MM.1S (cell line): ENCODE results near the gene ANTXRL.

ENCODE experiments used
- EZH2 ChIP-seq: fragments of 300-600 bp; sonication (generic); optimal IDR thresholded peaks from 2 replicates; pipeline ENCODE3; 2017; ENCODE audit warnings: low read depth, mild to moderate bottlenecking, antibody characterized with exemption, low read length, mixed read lengths
- TF ChIP-seq, protein P1 (sequence below): fragments of 300-600 bp; sonication (generic); IDR thresholded peaks from 2 replicates; pipeline ENCODE4 v1.5.1; 2016; ENCODE audit warnings: antibody characterized with exemption, low read length, mixed read lengths

DNA sequence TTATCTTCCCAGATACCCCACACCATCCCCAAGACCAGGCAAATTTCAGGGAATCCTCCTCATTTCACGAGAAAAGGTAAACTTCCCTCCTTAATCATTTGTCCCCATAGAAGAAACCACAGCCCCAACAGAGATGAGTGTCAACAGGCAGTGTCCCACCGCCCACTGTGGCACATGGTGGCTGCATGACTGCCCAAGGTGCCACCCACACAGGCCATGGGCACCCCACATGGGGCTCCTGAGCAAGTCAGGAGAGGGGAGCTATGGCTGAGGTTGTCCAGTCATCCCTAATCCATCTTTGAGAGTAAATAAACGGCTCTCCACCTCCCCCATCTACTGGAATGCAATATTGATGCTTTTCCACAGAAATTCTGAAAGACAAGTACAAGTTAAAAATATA lies 44.1 kb downstream of the ANTXRL start:
- TF ChIP-seq, protein P1, sequence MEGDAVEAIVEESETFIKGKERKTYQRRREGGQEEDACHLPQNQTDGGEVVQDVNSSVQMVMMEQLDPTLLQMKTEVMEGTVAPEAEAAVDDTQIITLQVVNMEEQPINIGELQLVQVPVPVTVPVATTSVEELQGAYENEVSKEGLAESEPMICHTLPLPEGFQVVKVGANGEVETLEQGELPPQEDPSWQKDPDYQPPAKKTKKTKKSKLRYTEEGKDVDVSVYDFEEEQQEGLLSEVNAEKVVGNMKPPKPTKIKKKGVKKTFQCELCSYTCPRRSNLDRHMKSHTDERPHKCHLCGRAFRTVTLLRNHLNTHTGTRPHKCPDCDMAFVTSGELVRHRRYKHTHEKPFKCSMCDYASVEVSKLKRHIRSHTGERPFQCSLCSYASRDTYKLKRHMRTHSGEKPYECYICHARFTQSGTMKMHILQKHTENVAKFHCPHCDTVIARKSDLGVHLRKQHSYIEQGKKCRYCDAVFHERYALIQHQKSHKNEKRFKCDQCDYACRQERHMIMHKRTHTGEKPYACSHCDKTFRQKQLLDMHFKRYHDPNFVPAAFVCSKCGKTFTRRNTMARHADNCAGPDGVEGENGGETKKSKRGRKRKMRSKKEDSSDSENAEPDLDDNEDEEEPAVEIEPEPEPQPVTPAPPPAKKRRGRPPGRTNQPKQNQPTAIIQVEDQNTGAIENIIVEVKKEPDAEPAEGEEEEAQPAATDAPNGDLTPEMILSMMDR: no peak
- no peak for TF ChIP-seq EZH2
